ENCODE results near the gene FAM111B.
"Not testable (repeated sequence)": the region's sequence is repeated elsewhere in the genome, so short reads cannot be mapped to it uniquely, and the experiment has no call there.

GRCh38 chr11:59093576-59093975, 13.5 kb upstream of the FAM111B start:
- TF ChIP-seq ZNF274 (IDR thresholded peaks at IDR 0.05; ENCODE audit: low read depth, low read length); YY1 (IDR thresholded peaks at IDR 0.05; ENCODE audit: insufficient read depth, insufficient read length); SUZ12 (IDR thresholded peaks at IDR 0.05; ENCODE audit: extremely low read depth, insufficient read depth, insufficient read length): not testable (repeated sequence)
